SU-DHL-6 (cell line): ENCODE measurements around the gene WDR72.

Experiments used
- H2AFZ ChIP-seq: fragments of 200-600 bp; sonication (generic); 2 replicates; pipeline ENCODE4 v1.6.1; 2014; ENCODE audit warnings: low read depth, mild to moderate bottlenecking, moderate library complexity, mixed read lengths, antibody characterized with exemption, low read length; ENCODE audit not compliant: severe bottlenecking
- H3F3A ChIP-seq: fragments of 200-600 bp; shearing (Covaris generic); 2 replicates; pipeline ENCODE4 v1.6.0; 2016; ENCODE audit warnings: antibody characterized with exemption, mild to moderate bottlenecking; ENCODE audit not compliant: insufficient read depth
- H3K27ac ChIP-seq: fragments of 200-600 bp; sonication (generic); 2 replicates; pipeline ENCODE4 v1.5.1; 2016; ENCODE audit warnings: low read depth, mild to moderate bottlenecking, low read length, moderate library complexity, mixed read lengths
- H3K27me3 ChIP-seq: fragments of 200-600 bp; sonication (generic), shearing (Covaris generic); 2 replicates; pipeline ENCODE4 v1.6.0; 2014; ENCODE audit warnings: mild to moderate bottlenecking, low read length
- H3K36me3 ChIP-seq: fragments of 200-600 bp; sonication (generic); 2 replicates; pipeline ENCODE4 v1.6.1; 2014; ENCODE audit warnings: mild to moderate bottlenecking, low read length, mixed read lengths
- H3K4me2 ChIP-seq: fragments of 300-600, 200-600 bp; shearing (Covaris generic), sonication (generic); 2 replicates; pipeline ENCODE4 v1.6.0; 2014; ENCODE audit warnings: low read length, low read depth, mild to moderate bottlenecking; ENCODE audit not compliant: poor library complexity, severe bottlenecking
- H3K4me3 ChIP-seq: fragments of 200-600 bp; sonication (generic); 2 replicates; pipeline ENCODE4 v1.5.1; 2014; ENCODE audit warnings: antibody characterized with exemption, low read length, mild to moderate bottlenecking, mixed read lengths; ENCODE audit not compliant: insufficient read depth, poor library complexity, severe bottlenecking
- H3K79me2 ChIP-seq: fragments of 200-600 bp; sonication (generic); 2 replicates; pipeline ENCODE4 v1.6.1; 2014; ENCODE audit warnings: mild to moderate bottlenecking, low read length, moderate library complexity; ENCODE audit not compliant: insufficient read depth
- H3K9ac ChIP-seq: fragments of 200-600 bp; sonication (generic); 2 replicates; pipeline ENCODE4 v1.7.0; 2014; ENCODE audit warnings: mild to moderate bottlenecking, low read length
- H3K9me2 ChIP-seq: fragments of 200-600 bp; sonication (generic); replicated peaks from 2 replicates; pipeline ENCODE4 v1.6.1; 2014; ENCODE audit warnings: low read length; ENCODE audit not compliant: insufficient read depth
- H3K9me3 ChIP-seq: fragments of 200-600 bp; sonication (generic); 2 replicates; pipeline ENCODE4 v1.6.1; 2014; ENCODE audit warnings: low read length, mixed read lengths; ENCODE audit not compliant: insufficient read depth
- H4K20me1 ChIP-seq: fragments of 200-600 bp; sonication (generic); 2 replicates; pipeline ENCODE4 v1.6.1; 2014; ENCODE audit warnings: low read depth, mild to moderate bottlenecking, antibody characterized with exemption, low read length, moderate library complexity, mixed read lengths
- CTCF ChIP-seq: fragments of 200-600 bp; sonication (generic); IDR thresholded peaks from one replicate; pipeline ENCODE4 v1.5.1; 2017; ENCODE audit warnings: antibody characterized with exemption, mild to moderate bottlenecking, low read length, moderate library complexity; ENCODE audit not compliant: insufficient read depth, poor library complexity, severe bottlenecking
- EZH2phosphoT487 ChIP-seq: fragments of 200-600 bp; sonication (generic), shearing (Covaris generic); conservative IDR thresholded peaks from 2 replicates; pipeline ENCODE4 v1.6.1; 2018; ENCODE audit warnings: mild to moderate bottlenecking, antibody characterized with exemption, low read length, moderate library complexity, mixed read lengths

The WDR72 gene

GRCh38 chr15:53472883-53473282, 286.6 kb downstream of the WDR72 start:
- H4K20me1 ChIP-seq: no peaks in the 10 kb centered on the region
- no peaks in the 10 kb centered on the region for H3F3A ChIP-seq
- no peak overlapping the region for H3K27ac ChIP-seq
- H3K4me3 ChIP-seq: no peak overlapping the region
- H3K4me2 ChIP-seq: no peak overlapping the region
- no peaks in the 10 kb centered on the region for H3K27me3 ChIP-seq
- H3K36me3 ChIP-seq: no peaks in the 10 kb centered on the region
- H2AFZ ChIP-seq: no peak overlapping the region
- H3K79me2 ChIP-seq: no peaks in the 10 kb centered on the region
- no peaks in the 10 kb centered on the region for H3K9me3 ChIP-seq
- TF ChIP-seq CTCF (no peak), EZH2phosphoT487 (no peak)
- H3K9ac ChIP-seq: no peak overlapping the region
- H3K9me2 ChIP-seq: no peaks in the 10 kb centered on the region

- Histone ChIP-seq H3K9ac (no peak overlapping the region), H3K79me2 (no peaks in the 10 kb centered on the region), H3K27ac (no peak overlapping the region), H3K4me2 (no peak overlapping the region), H3K9me3 (no peaks in the 10 kb centered on the region), H4K20me1 (no peaks in the 10 kb centered on the region), H3K4me3 (no peak overlapping the region), H3K36me3 (no peaks in the 10 kb centered on the region), H2AFZ (no peak overlapping the region), H3F3A (no peaks in the 10 kb centered on the region), H3K27me3 (no peaks in the 10 kb centered on the region), H3K9me2 (no peaks in the 10 kb centered on the region)
- no peak for TF ChIP-seq CTCF
- TF ChIP-seq EZH2phosphoT487: no peak
Measured at GRCh38 chr15:53472210-53472609, 287.3 kb downstream of the WDR72 start.

- H3K9ac ChIP-seq: no peak overlapping the region
- no peaks in the 10 kb centered on the region for H3K27me3 ChIP-seq
- no peak for TF ChIP-seq CTCF
- no peak for TF ChIP-seq EZH2phosphoT487
- H4K20me1 ChIP-seq: no peaks in the 10 kb centered on the region
- no peaks in the 10 kb centered on the region for H3K79me2 ChIP-seq
- no peaks in the 10 kb centered on the region for H3F3A ChIP-seq
- no peaks in the 10 kb centered on the region for H3K36me3 ChIP-seq
- H3K9me2 ChIP-seq: no peaks in the 10 kb centered on the region
- H3K4me3 ChIP-seq: no peak overlapping the region
- H3K9me3 ChIP-seq: no peaks in the 10 kb centered on the region
- no peak overlapping the region for H2AFZ ChIP-seq
- H3K4me2 ChIP-seq: no peak overlapping the region
- no peak overlapping the region for H3K27ac ChIP-seq
Measured at GRCh38 chr15:53470743-53471142, 288.7 kb downstream of the WDR72 start.
